Stimulated activated CD8-positive, alpha-beta memory T cell treated with anti-CD3 and anti-CD28 coated beads, Interleukin-12 subunit alpha, Interleukin-12 subunit beta, amount 100 ng/mL, for 1 hour (primary cell): Measurements from ENCODE around the gene LSP1.
"Not testable (repeated sequence)": the region's sequence is repeated elsewhere in the genome, so short reads cannot be mapped to it uniquely, and the experiment has no call there.

Experiments used
- DNase-seq: peaks from one replicate; pipeline ENCODE4 v3.0.0-alpha.2; 2020; ENCODE audit warnings: low read depth

LSP1 gene

GRCh38 chr11:1864831-1865665 lies 12.2 kb downstream of the LSP1 start:
- no peak for DNase-seq

DNA sequence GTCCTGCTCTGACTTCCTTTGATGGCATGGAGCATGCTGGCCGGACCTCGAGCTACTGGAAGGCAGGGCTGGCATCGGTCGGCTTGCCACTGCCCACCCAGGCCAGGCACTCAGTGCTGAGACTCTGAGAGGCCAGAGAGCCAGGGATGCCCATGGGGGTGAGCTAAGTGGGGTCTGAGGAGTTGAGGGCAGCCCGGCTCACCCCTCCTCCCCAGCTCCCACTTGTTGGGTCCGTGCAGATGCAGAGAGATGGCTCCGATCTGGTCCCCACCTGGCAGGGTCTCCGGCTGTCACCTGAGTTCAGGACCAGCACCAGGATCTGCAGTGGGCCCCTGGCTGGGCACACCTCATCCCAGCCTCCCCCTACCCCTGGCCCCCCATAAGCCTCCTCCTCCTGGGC lies 13.3 kb downstream of the LSP1 start:
- DNase-seq, result no peak

GRCh38 chr11:1866776-1867175 lies 13.9 kb downstream of the LSP1 start:
- DNase-seq, result no peak

- DNase-seq, result no peak
Observed at GRCh38 chr11:1867381-1867780, 14.5 kb downstream of the LSP1 start.

DNA sequence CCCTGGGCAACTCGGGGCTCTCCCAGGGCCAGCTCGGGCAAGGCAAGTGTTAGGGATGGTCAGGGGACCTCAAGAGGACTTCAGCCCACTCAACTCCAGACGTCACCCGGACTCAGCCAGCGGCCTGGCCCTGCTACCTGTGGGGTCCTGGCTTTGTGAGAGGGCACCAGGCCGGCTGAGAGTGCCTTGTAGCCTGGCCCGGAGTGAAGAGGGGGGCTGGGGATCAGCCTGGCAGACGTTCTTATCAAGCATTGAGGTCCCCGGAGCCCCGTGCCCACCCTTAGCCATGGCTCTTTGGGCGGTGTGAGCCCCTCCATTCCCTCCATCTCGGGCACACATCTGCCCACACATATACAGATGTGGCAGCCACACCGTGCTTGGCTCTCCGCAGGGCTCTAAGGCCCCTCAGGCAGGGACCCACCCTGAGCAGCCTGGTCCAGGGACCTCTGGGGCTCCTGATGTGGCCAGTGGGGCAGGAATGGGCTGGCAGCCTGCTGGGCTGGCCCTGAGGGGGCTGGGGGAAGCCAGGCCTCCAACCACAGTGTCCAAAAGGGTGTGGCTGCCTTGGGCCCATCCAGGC lies 15.3 kb downstream of the LSP1 start:
- DNase-seq, result no peak

GRCh38 chr11:1868636-1869291 lies 15.9 kb downstream of the LSP1 start:
- no peak for DNase-seq

DNA sequence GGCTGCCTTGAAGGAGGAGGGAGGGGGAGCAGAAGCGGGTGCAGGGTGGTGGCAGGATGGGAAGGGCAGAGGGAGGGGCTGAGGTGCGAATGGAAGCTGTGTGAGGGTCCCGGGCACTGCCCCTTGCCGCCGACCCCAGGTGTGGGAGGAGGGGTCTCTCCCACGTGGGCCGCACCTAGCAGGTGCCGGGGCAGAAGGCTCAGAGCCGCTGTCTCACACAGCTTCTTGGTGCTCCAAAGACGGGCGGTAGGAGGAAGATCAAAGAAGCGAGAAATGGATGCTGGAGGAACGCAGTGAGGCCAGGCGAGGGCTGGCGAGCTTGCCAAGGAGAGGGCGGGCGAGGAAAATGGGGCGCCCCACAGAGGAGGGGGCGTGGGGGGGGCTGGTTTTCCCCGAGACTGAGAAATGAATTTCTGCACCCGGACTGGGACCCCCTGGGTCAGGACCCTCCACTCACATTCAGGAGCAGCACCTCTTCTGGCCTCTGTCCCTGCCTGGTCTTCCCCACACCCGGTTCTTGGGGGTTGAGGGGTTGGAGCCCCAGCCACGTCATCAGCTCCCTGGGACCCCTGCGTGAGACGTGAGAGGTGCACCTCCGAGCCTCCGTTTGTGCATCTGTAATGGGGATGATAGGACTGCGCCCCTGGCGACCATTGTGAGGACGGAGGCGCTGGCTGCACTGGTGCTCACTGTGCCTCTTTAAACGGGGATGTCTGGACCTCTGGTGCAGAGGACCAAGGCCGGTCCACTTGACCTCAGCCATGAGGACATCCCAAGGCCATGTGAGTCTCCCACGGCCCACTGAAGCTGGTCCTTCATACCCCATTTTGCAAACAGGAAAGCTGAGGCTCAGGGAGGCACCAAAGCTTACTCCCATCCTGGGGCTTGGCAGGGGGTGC lies 16.8 kb downstream of the LSP1 start:
- DNase-seq, result no peak

GRCh38 chr11:1870326-1870696 lies 17.4 kb downstream of the LSP1 start:
- no peak for DNase-seq

- DNase-seq, result no peak
Observed at GRCh38 chr11:1870721-1871466, 18.0 kb downstream of the LSP1 start.

GRCh38 chr11:1871531-1871930 lies 18.6 kb downstream of the LSP1 start:
- DNase-seq, result no peak

GRCh38 chr11:1872267-1872985 lies 19.5 kb downstream of the LSP1 start:
- no peak for DNase-seq

DNA sequence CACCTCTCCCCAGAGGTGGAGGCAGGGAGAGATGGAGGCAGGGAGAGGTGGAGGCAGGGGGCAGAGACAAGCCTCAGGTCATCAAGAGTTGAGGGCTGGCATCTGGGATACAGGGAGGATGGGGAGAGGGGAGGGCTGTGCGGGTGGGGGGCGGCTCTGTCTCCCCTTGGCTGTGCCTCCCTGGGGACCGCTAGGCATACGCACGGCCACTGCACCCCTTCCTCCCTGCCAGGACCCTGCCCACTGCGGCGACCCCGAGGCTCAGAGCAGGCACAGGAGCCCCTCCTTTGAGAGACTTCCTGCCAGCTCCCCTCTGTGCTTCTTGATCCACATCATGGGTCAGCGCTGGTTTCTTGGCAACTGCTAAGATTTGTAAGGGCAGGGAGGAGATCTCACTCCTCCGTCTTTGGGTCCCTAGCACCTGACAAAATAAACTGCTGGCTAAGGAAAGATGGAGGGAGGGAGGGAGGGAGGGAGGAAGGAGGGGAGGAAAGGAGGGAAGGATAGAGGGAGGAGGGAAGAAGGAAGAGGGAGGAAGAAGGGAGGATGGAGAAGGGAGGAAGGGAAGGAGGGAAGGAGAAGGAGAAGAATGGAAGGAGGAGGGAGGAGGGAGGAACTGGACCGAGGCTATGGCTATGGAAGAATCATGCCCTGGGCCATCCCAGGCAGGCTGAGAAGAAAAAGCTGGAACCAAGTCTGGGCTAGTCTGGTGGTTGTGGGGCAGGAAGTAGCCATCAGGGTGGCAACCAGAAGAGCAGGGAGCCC lies 20.3 kb downstream of the LSP1 start:
- DNase-seq, result no peak

- not testable (repeated sequence) for DNase-seq
Observed at GRCh38 chr11:1873813-1874150, 20.9 kb downstream of the LSP1 start.

GRCh38 chr11:1874441-1875092 lies 21.7 kb downstream of the LSP1 start:
- not testable (repeated sequence) for DNase-seq

- no peak for DNase-seq
Observed at GRCh38 chr11:1875093-1875850, 22.4 kb downstream of the LSP1 start.

DNA sequence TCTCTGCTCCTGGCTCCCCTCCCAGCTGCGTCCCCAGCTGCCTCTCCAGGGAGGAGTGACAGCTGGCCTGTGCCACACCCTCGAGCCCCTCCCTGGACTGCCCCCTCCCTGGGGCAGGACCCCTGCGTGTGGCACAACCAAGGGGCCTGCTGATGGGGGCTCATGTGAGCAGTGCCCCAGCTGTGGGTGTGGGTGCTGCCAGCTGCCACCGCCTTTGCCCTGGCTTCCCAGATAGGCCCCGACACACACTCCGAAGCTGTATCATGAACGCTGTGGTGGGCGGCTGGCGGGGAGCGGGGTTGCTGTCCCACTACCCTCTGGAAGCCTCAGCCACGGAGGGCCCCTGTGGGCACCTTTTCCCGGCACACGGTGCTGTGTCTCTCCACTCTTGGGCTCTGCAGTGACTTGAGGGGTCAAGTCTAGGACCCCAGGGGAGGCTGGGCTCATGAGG lies 23.0 kb downstream of the LSP1 start:
- not testable (repeated sequence) for DNase-seq

- DNase-seq, result no peak
Observed at GRCh38 chr11:1876361-1877063, 23.6 kb downstream of the LSP1 start.
